ENCODE measurements around the gene RAD51AP2. TPM values are rescaled to one million over a fixed set of nuclear protein-coding genes. Genes with fewer than 3 reads are reported as not detected.
"Not testable (repeated sequence)": the region's sequence is repeated elsewhere in the genome, so short reads cannot be mapped to it uniquely, and the experiment has no call there.

RAD51AP2 gene
- 0.30 TPM for total RNA-seq

DNA sequence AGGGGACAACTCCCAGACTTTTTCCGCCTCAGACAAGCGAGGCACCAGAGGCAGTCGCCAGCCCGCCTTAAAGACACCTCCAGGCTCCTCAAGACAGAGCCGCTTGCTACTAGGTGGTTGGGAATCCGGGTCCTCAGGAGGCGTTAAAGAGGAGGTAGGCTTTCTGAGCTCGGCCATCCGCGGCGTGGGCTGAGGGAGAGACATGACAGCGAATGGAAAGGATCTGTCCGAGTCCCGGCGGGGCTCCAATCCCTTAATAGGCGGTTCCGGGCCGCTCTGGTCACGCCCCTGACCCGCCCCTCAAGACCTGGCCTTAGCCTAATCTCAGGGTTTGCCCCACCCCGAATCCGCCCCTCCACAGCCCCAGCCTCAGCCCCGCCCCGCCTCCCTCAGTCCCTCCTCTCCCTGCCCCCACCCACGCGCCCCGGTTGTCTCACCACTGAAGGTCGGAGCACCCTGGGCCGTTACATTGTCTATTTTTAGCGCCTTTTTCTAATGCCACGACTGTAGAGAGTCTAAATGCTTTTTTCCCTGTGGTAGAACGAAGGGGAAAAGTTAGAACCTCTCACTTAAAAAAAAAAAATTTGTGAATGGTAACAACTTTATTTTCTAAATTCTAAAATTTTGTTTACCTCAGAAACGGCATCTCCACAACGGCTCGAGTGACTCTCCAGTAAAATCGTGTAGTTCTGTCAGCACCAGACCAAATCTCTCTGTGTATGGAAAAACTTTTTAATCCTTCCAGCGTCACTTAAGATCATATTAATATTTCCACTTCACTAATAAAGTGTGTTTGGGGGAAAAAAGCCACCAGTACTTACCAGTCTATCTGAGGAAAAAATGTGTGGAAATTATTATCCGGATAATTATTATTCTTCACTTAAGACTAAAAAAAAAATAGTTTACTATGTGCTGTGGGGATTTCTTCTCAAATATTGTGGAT, at the start of gene RAD51AP2:
Gene RAD51AP2, minus strand, starts transcription at position 229 of the 943 bp plus-strand sequence. Its CDS starts 25 bp downstream, at position 204.
- DNase-seq (ENCODE audit: low spot score), result peak; percentile 88

DNA sequence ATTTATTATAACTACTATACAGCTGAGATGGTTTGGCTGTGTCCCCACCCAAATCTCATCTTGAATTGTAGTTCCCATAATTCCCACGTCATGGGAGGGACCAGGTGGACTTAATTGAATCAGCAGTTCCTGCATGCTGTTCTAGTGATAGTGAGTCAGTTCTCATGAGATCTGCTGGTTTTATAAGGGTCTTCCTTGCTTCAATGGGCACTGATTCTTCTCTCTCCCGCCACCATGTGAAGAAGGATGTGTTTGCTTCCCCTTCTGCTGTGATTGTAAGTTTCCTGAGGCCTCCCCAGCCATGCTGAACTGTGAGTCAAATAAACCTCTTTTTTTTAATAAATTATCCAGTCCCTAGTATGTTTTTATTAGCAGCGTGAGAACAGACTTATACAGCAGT, 47.5 kb upstream of the RAD51AP2 start:
- not testable (repeated sequence) for DNase-seq (ENCODE audit: low spot score); ATAC-seq

More for the DNA sequence above, at the start of gene RAD51AP2:
- ATAC-seq, result peak; percentile 99

DNA sequence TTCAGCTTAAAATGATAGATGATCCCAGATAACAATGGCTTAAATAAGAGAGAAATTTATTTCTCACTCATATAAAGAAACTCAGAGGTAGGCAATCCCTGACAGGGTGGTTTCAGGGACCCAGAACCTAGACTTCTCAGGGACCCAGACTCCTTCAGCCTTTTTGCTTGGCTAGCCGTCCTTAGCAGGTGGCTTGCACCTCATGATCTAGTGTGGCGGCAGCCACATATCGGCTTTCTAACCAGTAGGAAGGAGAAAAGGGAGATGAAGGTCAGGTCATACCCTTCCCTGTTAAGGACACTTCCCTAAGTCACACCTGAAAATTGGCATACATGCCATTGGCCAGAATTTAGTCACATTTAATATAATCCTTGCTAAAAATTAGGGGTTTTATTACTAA, 40.6 kb upstream of the RAD51AP2 start:
- no peak for ATAC-seq

DNA sequence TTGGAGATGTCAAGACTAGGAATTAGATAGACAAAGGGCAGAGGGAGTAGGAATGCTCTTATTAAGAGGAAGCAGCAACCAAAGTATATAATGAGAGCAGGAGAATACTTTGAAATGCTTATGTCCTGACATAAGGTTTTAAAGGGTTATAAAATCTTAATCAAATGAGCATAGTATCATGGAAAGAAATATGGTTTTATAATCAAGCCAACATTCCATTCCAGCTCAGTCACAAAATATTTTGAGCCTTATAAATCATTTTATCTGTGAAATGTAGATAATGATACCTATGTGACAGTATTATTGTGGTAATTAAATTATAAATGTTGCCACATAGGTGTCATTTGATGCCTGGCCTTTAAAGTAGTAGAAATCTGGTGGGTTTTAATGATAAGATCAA, 39.8 kb upstream of the RAD51AP2 start:
- ATAC-seq, result no peak
- DNase-seq (ENCODE audit: low spot score), result no peak

More for the DNA sequence above, 40.6 kb upstream of the RAD51AP2 start:
- no peak for DNase-seq (ENCODE audit: low spot score)

DNA sequence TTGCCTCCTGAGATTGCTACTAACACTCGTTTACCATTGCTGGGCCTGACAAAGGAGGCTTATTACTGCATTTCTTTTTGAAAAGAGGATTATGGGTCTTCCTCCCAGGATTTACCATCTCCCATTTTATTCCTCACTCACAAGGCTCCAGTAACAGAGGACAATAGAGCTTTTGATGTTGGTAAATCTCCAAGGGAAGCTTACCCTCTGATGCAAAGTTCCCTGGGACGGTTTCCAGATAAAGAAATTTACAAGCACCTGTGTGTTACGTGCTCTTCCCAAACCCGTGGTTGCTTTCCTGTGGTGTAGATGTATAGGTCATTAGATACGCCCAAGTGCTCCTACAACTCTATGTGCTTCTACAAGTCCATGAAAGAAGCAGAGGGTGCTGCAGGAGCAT, 39.4 kb upstream of the RAD51AP2 start:
- ATAC-seq (peak; percentile 87), DNase-seq (ENCODE audit: low spot score) (no peak)

DNA sequence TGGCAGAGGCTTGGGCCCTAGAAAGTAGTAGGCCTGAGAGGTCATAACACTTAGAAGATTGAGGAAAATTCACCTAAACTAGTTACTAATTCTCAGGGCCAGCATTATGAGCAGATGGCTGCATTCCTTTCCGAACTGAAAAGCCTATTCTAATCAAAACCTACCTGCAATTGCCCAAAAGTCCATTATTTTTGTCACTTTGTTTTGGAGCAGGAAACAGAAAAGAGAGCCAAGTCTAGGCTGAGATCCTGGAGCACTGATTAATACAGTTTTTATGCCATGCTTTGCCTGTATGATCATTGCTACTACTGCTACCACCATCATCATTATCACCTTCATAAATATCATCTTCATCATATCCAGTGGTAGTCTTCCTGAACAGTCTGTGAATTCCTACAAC, 36.9 kb upstream of the RAD51AP2 start:
- peak; percentile 71 for ATAC-seq
- DNase-seq (ENCODE audit: low spot score), result no peak

DNA sequence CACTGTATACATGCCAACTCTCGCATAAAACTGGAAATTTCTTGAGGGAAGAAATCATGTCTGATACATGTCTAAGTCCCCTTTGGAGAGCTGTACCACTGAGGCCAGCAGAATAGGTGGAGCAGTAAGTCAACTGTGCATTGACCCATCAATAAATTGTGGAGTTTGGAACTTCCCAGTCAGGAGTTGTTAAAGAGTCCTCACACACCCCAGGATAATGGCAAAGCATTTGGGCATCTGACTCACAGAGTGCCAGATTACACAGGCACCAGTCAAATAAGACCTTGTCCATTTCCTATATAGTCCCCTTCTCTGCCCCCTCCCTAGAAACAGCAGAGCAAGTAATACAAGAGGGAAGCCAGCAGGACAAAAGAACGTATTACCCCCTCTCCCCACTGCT, 32.7 kb upstream of the RAD51AP2 start:
- DNase-seq (ENCODE audit: low spot score) (no peak), ATAC-seq (no peak)

DNA sequence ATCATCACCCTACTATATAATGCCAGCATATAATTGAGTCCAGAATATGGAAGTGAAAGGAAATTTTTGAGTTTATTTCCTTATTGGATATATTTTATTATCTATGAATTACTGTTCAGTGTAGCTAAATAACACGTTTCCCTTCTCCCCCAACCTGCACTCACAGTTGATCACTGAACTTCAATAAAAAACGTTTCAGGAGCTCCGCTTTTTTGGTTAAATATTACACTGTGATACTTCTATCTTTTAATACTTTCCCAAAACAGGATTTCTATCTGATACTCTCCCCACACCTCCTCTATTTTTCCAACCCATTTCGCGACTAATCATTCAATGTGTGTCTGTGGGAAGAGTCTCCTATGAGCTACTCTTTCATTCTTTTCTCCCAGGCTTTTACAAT, 29.5 kb upstream of the RAD51AP2 start:
- ATAC-seq (peak; percentile 65), DNase-seq (ENCODE audit: low spot score) (no peak)

DNA sequence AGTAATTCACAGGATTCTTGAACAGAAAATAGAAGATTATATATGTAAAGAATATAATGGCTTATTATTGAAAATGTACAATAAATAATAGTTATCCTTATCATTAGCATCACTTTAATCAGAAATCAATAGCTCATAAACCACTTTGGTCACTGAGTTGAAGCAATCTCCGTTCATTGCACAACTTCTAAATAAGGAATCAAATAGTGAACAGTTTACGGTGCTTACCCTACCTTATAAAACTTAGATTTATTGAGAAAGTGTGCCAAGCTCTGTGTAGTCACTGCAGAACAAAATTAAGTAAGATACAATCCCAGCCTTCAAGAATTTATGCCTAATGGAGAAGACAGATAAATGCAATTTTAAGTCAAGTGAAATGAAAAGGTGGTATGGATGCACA, 29.0 kb upstream of the RAD51AP2 start:
- peak; percentile 25 for ATAC-seq
- no peak for DNase-seq (ENCODE audit: low spot score)

DNA sequence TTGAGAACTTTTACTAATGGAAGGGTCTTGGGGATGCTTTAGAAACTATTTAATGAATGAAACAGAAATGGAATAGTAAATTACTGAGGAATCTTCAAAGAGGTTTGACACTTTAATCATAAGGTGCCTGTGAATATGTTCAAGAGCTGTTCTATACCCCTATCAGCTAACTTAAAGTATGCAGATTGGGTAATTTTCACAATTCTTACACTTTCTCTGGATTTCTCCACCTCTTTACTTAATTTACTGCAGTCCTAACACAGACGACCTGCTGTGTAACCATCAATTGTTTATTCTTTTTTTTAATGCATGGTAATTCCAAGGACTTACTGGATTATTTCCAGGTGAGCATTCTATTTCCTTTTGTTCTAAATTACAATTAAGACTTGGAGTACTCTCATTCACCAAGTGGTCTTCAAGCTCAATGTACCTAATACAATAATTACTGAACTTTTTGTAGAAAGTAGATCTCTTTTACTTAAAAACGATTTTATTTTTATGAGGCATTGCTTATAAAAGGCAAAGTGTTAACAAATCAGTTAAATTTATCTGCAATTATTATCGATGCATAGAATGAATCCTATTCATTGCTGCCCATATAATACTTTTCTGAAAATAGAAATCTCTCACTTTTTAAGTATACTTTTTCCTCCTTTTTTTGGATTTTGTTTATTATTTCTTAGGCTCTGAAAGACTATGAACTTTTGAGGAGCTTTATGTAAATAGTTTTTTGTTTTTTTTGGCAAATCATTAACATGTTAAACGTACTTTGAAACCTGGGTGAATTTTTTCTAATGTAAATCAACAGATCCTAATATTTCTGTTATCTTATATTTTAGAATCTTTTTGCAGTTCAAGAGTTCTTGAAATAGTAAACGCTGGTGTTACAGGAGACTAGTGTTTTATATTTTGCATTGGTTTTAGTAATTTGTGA, 27.7 kb upstream of the RAD51AP2 start:
- ATAC-seq, result peak; percentile 36

DNA sequence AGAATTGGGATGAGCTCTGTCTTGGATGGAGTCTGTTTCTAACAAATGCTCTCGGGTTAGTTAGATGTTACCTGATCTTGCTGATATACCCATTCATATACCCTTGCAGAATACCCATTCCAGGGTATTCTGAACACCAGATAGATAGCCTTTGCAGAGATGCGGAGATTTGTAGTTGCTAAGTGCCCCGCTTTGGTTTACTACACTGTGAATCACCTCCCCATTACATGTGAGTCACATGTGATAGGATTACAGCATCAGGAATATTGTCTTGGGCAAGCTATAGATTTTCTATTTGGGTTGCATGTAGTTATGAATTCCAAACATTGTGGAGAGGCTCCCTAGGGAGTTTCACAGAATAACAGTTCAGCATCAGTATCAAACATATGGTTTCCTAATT, 26.0 kb upstream of the RAD51AP2 start:
- DNase-seq (ENCODE audit: low spot score), result no peak
- ATAC-seq, result no peak

More for the DNA sequence above, 27.7 kb upstream of the RAD51AP2 start:
- DNase-seq (ENCODE audit: low spot score), result no peak

DNA sequence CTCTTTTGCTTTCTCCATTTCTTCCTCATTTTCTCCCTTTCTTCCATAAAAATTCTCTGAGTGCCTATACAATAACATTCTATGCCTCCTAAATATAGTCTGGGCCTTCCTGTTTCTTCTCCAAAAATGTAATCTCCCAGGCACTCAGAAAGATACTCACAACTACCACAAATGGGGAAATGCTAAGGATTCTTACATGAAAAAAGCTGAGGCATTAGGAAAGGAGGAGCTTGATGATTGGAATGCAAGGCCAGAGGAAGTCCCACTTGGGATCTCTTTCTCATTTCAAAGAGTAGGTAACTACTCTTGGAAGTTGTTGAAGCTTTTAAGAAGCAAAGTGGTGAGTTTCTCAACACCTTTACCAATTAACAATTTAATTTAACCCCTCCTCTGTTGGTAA, 25.6 kb upstream of the RAD51AP2 start:
- ATAC-seq (no peak), DNase-seq (ENCODE audit: low spot score) (no peak)

DNA sequence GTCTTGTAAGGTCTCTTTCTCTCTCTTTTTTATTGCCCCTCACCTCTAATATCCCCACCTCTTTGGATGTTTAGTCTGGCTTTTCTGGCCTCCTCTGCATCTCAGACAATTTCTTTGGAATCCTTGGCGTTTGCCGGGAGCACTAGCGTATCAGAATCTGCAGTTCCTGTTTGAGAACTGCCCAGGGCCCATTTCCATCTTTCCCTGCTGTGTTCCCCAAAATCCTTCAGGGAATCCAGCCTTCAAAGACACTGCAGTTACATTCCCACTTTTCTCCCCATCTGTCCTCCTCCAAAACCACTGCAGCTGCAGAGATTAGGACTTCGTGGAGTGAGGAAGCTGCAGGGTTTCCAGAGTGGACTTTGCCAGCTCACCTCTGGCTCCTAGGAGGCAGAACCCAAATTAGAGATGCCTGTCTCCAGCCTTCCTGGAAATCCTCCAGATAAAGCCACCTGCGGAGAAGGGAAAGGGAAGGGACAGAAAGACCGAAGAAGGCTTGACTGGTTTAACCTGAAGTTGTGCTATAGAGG, 25.0 kb upstream of the RAD51AP2 start:
- DNase-seq (ENCODE audit: low spot score), result no peak
- ATAC-seq, result no peak

DNA sequence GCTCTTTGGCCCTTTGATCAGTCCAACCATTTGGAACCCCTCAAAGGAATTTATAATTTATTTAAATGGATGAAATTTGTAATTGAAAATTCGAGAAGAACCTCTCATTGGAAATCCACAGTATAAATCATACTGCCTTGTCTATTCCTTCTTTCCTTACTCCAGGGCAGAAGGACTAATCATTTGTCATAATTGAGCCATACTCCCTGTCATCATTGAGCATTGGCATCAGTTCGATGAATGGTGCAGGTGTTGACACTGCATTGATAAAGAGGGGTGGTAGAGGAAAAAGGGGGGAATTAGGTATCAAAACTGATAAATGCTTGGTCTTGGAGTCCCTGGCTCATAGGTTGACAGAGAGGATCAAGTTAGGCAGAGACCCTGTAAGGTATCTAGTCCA, 24.2 kb upstream of the RAD51AP2 start:
- DNase-seq (ENCODE audit: low spot score) (no peak), ATAC-seq (no peak)

DNA sequence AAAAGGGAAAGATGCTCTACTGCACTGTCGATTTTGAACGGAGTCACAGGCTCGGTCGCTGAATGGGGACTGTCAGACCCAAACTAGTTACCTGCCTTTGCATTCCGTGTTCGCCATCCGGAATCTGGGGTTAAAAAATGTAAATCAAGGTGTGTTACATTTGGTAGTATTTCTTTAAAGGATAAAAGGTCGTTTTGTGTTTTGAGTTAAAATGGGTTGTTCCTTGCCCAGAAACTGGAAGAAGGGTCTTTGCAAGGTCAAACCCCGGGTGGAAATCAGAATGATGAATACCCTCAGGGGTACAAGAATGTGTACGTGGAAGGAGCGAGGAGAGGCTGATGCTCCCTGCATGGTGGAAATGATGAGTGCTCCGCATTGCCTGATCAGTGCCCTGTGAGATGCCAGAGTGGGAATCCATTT, 23.3 kb upstream of the RAD51AP2 start:
- ATAC-seq, result no peak
- DNase-seq (ENCODE audit: low spot score), result no peak

DNA sequence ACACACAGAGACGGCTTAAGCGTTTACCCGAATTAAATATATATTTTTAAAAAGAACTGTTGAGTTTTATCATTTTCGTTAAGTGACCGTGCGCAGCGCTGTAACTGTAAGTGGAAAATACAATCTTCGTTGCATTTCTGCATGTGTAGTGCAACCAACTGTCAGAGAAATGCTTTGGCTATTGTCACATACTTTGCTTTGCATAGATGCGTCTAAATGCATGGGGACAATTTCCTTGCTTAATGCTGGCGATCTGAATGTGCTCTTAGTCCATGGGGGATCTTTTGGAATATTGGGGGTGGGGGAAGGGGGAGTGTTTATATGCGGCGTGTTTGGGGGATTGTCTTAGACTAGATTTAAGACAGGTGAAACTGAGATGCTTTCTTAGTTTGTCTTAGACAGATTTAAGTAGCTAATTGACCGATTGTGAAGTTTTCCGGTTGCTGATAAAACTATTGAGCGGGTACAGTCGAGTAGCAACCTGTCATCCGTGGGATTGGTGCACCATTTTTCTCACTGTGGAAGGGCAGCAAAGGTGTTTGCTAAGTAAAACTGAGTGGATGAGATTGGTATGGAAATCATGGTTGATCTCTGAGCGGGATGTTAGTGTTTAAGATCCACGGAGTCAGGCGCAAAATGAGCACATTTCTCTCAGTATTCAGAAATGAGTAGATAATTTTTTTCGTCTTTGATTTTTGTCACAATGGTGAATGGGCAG, 22.7 kb upstream of the RAD51AP2 start:
- ATAC-seq (no peak), DNase-seq (ENCODE audit: low spot score) (no peak)

DNA sequence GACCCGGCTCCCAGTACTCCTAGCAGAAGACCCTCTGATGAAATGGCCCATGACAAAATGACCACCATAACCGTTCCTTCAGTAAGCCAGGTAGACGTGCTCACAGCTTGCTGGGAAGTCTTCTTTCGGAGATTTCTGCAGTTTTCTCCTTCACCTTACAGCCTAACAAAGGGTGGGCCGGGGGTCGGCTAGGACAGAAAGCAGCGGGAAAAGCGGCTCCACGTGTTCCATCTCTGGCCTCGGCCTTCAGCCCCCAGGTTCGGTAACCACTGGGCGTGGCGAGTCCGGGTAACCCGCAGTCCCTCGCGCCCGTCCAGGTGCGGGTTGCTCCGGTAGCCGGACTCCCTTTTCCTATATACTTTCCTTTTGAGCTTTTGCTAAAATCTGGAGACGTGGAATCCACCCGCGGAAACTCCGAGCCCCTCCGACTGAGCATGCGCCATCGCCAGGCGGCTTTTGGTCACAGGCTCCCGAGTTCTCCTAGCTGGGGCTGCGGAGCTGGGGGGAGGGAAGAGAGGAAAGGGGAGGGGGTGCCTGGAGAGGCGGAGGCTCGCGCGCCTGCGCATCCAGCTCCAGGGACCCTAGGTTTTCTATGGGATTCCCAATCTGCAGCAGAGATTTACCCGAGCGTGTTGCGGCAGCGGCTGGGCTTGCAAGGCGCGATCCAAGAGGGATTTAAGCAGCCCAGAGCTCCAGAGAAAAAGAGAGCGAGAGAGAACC, 22.0 kb upstream of the RAD51AP2 start, which contains the start of gene VSNL1:
Gene VSNL1, plus strand, starts transcription at position 604 of the 720 bp plus-strand sequence. CDS start 51,379 bp downstream, outside the sequence.
- DNase-seq (ENCODE audit: low spot score), result peak; percentile 96
- ATAC-seq, result peak; percentile 74

DNA sequence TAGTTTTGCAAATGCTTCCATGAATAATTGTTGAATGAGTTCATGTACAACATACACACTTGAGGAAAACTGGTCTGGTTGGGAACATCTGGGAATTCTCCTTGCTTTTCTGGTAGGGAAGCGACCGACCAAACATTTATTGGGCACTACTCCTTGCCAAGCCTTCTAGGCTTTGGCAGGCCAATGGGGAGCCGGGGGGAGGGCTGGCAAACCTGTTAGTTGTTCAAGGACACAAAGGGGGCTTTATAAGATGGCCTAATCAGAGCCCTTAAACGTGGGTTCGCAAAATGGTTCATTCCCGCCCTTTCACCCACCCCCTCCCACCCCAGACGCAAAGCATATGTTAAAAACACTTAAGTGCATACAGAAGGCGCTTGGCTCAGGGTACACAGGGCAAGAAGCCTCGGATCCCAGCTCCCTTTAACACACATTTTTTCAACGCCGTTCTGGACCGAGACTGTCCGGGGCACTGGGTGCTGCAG, 21.4 kb upstream of the RAD51AP2 start:
- DNase-seq (ENCODE audit: low spot score), result peak; percentile 75
- peak; percentile 53 for ATAC-seq

DNA sequence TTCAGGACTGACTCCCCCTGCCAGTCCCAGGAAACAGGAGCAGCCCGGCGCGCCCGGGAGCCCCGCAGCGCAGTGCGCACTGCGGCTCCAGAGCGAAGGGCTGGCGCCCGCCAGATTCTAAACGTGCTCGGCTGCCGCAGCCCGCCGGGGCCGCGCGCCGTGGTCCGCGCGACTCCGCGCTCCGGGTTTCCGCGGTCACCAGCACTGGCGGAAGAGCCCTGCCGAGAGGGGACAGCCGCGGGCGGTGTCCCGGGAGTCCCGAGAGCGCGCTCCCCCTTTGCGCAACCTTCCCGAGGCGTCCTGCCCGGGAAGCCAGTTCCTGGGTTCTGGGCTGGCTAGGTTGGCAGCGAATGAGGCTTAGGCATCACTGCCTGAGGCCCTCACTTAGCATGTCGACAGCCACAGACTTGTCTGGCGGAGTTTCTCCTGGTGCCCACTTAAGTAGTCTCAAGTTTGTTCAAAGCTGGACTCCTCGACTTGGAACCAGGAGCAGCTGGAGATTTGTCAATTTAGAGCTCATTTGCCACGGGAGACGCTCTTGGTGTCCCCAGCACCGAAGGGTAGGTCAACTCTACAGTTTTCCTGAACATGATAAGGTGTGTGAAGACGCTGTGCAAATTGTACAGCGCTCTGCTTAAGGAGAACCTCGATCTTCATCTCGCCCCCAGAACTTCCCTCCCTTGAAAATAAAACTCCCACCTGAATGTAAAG, 20.8 kb upstream of the RAD51AP2 start:
- peak; percentile 93 for DNase-seq (ENCODE audit: low spot score)
- peak; percentile 79 for ATAC-seq

Measured in left lobe of liver (tissue), 2 donors.